Measurements from ENCODE around the gene UPF1.

- TF ChIP-seq CTCF (IDR thresholded peaks at IDR 0.05) (peak in 1 of 3 donors; percentile 14), POLR2AphosphoS5 (IDR thresholded peaks at IDR 0.05) (no peak), POLR2A (IDR thresholded peaks at IDR 0.05) (no peak)
These were observed 63.5 kb downstream of the UPF1 start for GRCh38 chr19:18895038-18895823.
